Adrenal gland (tissue), 12 donors: ENCODE results near the gene ARMS2. TPM values are rescaled to one million over a fixed set of nuclear protein-coding genes. Genes with fewer than 3 reads are reported as not detected.

Source experiments
- DNase-seq, 7 donors: peaks; one replicate each; pipeline ENCODE4 v3.0.0-alpha.2; 2019 to 2020
- H3K27ac ChIP-seq, 5 donors: fragments of 200-600 bp; sonication (generic) in 4 of 5; 1 replicate in 3 of 5; 2 replicates in 2 of 5; pipeline versions ENCODE4 v1.5.1 to v1.8.0; 2016 to 2020; ENCODE audit warnings: mild to moderate bottlenecking in 1 of 5
- H3K27me3 ChIP-seq: fragments of 200-600 bp; 2 replicates; pipeline ENCODE4 v1.8.0; 2021
- H3K36me3 ChIP-seq, 2 donors: fragments of 200-600 bp; replicated peaks in 1 of 2; 1 replicate in 1 of 2; 2 replicates in 1 of 2; pipeline versions ENCODE4 v1.5.1 to v1.8.0; 2018 to 2022
- H3K4me1 ChIP-seq, 2 donors: fragments of 200-600 bp; replicated peaks in 1 of 2; 1 replicate in 1 of 2; 2 replicates in 1 of 2; pipeline versions ENCODE4 v1.5.1 to v1.8.0; 2018 to 2021
- H3K4me3 ChIP-seq, 4 donors: fragments of 200-600 bp; sonication (generic) in 3 of 4; one replicate each; pipeline ENCODE4 v1.5.1; 2016 to 2018
- H3K9me3 ChIP-seq, 3 donors: fragments of 200-600 bp; sonication (generic) in 1 of 3; replicated peaks in 1 of 3; 1 replicate in 2 of 3; 2 replicates in 1 of 3; pipeline versions ENCODE4 v1.5.1 to v1.8.0; 2016 to 2021
- CTCF ChIP-seq, 6 experiments: fragments of 450-650 bp in 4 of 6; fragments of 200-600 bp in 2 of 6; sonication (generic) in 1 of 6; IDR thresholded peaks; 1 replicate in 5 of 6; 2 replicates in 1 of 6; pipeline versions ENCODE4 v1.5.1 to v1.8.0; 2016 to 2021; ENCODE audit warnings: antibody characterized with exemption in 6 of 6, mild to moderate bottlenecking in 2 of 6, moderate library complexity in 1 of 6
- POLR2A ChIP-seq, 2 donors: fragments of 450-650 bp; IDR thresholded peaks; one replicate each; pipeline ENCODE4 v1.6.1; 2017; ENCODE audit warnings: antibody characterized with exemption in 2 of 2, mild to moderate bottlenecking in 2 of 2, moderate library complexity in 1 of 2
- WGBS, 4 donors: extraction: QIAGEN DNeasy Blood & Tissue Kit in 2 of 4; methylation state at CpG; one replicate each; pipeline versions ENCODE4 v1.1.5 to v1.1.7; 2013 to 2017; 5-methylcytosine and 5-hydroxymethylcytosine counted together
- intact Hi-C, 2 donors: fragments of 100-400 bp; cut with DNase I; formaldehyde crosslinking; loops; one replicate each; pipeline versions ENCODE4 v1.14.1 to v1.15.0; 2022 to 2023
- polyA plus RNA-seq, 3 donors: library from polyadenylated mRNA; stranded (reverse); fragments of 200-250 nt in 2 of 3; fragments of 350-450 nt in 1 of 3; fragmentation: Illumina TruSeq in 1 of 3; extraction: RNeasy Lipid Tissue Mini Kit (QIAGEN cat#74804) in 1 of 3; gene quantifications; one replicate each; pipeline ENCODE4 v1.2.3, GENCODE V29; 2013 to 2014
- total RNA-seq, 9 donors: library from RNA; depleted of rRNA in 4 of 9; stranded (reverse); fragments of >200 nt in 4 of 9; fragments of 120-200 nt in 1 of 9; fragmentation: NEBNext Ultra II Directional in 1 of 9; extraction: Animal tissue kit (Norgen Biotek cat#: 25700) in 1 of 9; gene quantifications; one replicate each; pipeline versions ENCODE4 v1.1.0 to v1.2.4, GENCODE V29; 2013 to 2023
- donor health status: healthy with polysubstance abuse.
- donor health status: Bipolar disorder and iron deficiency.
- donor health status: DM: yes; HTN: yes; CAD: no.
- donor health status: DM: no; HTN: no; CAD: no.
- donor health status: DM: no; HTN: no; CAD: no.
- donor health status: DM: yes; HTN: yes; CAD: no.

ARMS2 gene
- total and polyA plus RNA-seq, 12 donors, result 0.13 TPM; not detected in 11

GRCh38 chr10:122421742-122422141, 32.7 kb upstream of the ARMS2 start:
- H3K9me3 ChIP-seq, result no peaks in the 10 kb centered on the region
- intact Hi-C loops, result no loop called here
- peaks cover 0 to 7% of the 10 kb centered on the region in 2 donors for H3K36me3 ChIP-seq
- no peak overlapping the region for H3K4me3 ChIP-seq
- no peaks in the 10 kb centered on the region for H3K27me3 ChIP-seq
- TF ChIP-seq POLR2A (IDR thresholded peaks at IDR 0.05) (no peak), CTCF (IDR thresholded peaks at IDR 0.05) (no peak)
- no peak for DNase-seq
- peaks cover 6 to 12% of the 10 kb centered on the region in 2 donors for H3K4me1 ChIP-seq
- no peak overlapping the region for H3K27ac ChIP-seq

GRCh38 chr10:122422266-122422989, 32.0 kb upstream of the ARMS2 start:
- no peak for DNase-seq
- WGBS, 4 donors, result 80 to 88% (median 84%) methylated on average over 5 of the region's 5 CpGs
- TF ChIP-seq POLR2A (IDR thresholded peaks at IDR 0.05), result no peak
- TF ChIP-seq CTCF (IDR thresholded peaks at IDR 0.05), result no peak
- Histone ChIP-seq H3K27me3 (no peaks in the 10 kb centered on the region), H3K36me3 (peaks cover 0 to 7% of the 10 kb centered on the region in 2 donors), H3K4me1 (peaks cover 6 to 11% of the 10 kb centered on the region in 2 donors), H3K4me3 (no peak overlapping the region), H3K27ac (no peak overlapping the region), H3K9me3 (no peaks in the 10 kb centered on the region)
- intact Hi-C loops, result no loop called here

- no peak for DNase-seq
- no peak for TF ChIP-seq POLR2A (IDR thresholded peaks at IDR 0.05)
- no peak for TF ChIP-seq CTCF (IDR thresholded peaks at IDR 0.05)
- H3K9me3 ChIP-seq, result no peaks in the 10 kb centered on the region
- no peak overlapping the region for H3K4me3 ChIP-seq
- no peaks in the 10 kb centered on the region for H3K27me3 ChIP-seq
- WGBS, 4 donors, result 92 to 99% (median 94%) methylated on average over 2 of the region's 2 CpGs
- H3K27ac ChIP-seq, result no peak overlapping the region
- H3K36me3 ChIP-seq, result peaks cover 0 to 7% of the 10 kb centered on the region in 2 donors
- intact Hi-C loops, result no loop called here
- peaks cover 6 to 11% of the 10 kb centered on the region in 2 donors for H3K4me1 ChIP-seq
These were observed 30.4 kb upstream of the ARMS2 start for GRCh38 chr10:122424059-122424458.

GRCh38 chr10:122426829-122427228, 27.6 kb upstream of the ARMS2 start:
- Histone ChIP-seq H3K36me3 (peaks cover 0 to 4% of the 10 kb centered on the region in 2 donors), H3K4me1 (no peaks in the 10 kb centered on the region), H3K4me3 (no peak overlapping the region), H3K27me3 (no peaks in the 10 kb centered on the region), H3K9me3 (no peaks in the 10 kb centered on the region), H3K27ac (no peak overlapping the region)
- WGBS, 4 donors, result 91 to 96% (median 93%) methylated on average over 6 of the region's 6 CpGs
- TF ChIP-seq CTCF (IDR thresholded peaks at IDR 0.05), result no peak
- TF ChIP-seq POLR2A (IDR thresholded peaks at IDR 0.05), result no peak
- intact Hi-C loops, result no loop called here
- DNase-seq, result no peak
